Karpas-422 (cell line): ENCODE results near the gene PPFIA2. TPM values are rescaled to one million over a fixed set of nuclear protein-coding genes. Genes with fewer than 3 reads are reported as not detected.

Experiments used
- DNase-seq: peaks from one replicate; pipeline ENCODE4 v3.0.0-alpha.2; 2015
- H2AFZ ChIP-seq: fragments of 200-600 bp; sonication (generic); 2 replicates; pipeline ENCODE4 v1.6.1; 2014; ENCODE audit warnings: antibody characterized with exemption, low read length, mixed read lengths
- H3K27ac ChIP-seq: fragments of 200-600 bp; sonication (generic); 2 replicates; pipeline ENCODE4 v1.5.1; 2014; ENCODE audit warnings: mild to moderate bottlenecking, low read length, moderate library complexity
- H3K27me3 ChIP-seq: fragments of 200-600 bp; sonication (generic); 2 replicates; pipeline ENCODE4 v1.6.1; 2014; ENCODE audit warnings: low read length, mixed read lengths
- H3K36me3 ChIP-seq: fragments of 200-600 bp; sonication (generic); 2 replicates; pipeline ENCODE4 v1.6.1; 2014; ENCODE audit warnings: low read length, mixed read lengths; ENCODE audit not compliant: insufficient read depth
- H3K4me1 ChIP-seq: fragments of 200-600 bp; sonication (generic); 2 replicates; pipeline ENCODE4 v1.6.1; 2014; ENCODE audit warnings: mild to moderate bottlenecking, low read length, mixed read lengths
- H3K4me2 ChIP-seq: fragments of 200-600 bp; sonication (generic); 2 replicates; pipeline ENCODE4 v1.6.1; 2014; ENCODE audit warnings: low read length, low read depth, mild to moderate bottlenecking; ENCODE audit not compliant: poor library complexity, severe bottlenecking
- H3K4me3 ChIP-seq: fragments of 200-600 bp; sonication (generic); 2 replicates; pipeline ENCODE4 v1.5.1; 2014; ENCODE audit warnings: mild to moderate bottlenecking, antibody characterized with exemption, low read length, mixed read lengths
- H3K79me2 ChIP-seq: fragments of 200-600 bp; sonication (generic); 2 replicates; pipeline ENCODE4 v1.6.1; 2014; ENCODE audit warnings: mild to moderate bottlenecking, low read length, mixed read lengths
- H3K9ac ChIP-seq: fragments of 200-600 bp; sonication (generic); 2 replicates; pipeline ENCODE4 v1.6.0; 2014; ENCODE audit warnings: low read length
- H3K9me2 ChIP-seq: fragments of 200-600 bp; sonication (generic), shearing (Covaris generic); replicated peaks from 2 replicates; pipeline ENCODE4 v1.6.0; 2014; ENCODE audit warnings: mild to moderate bottlenecking, low read length, moderate library complexity; ENCODE audit not compliant: insufficient read depth
- H3K9me3 ChIP-seq: fragments of 300-700, 200-600 bp; sonication (generic); 2 replicates; pipeline ENCODE4 v1.6.1; 2014; ENCODE audit warnings: low read length, mixed read lengths
- H4K20me1 ChIP-seq: fragments of 200-600 bp; sonication (generic); 2 replicates; pipeline ENCODE4 v1.6.1; 2014; ENCODE audit warnings: mild to moderate bottlenecking, antibody characterized with exemption, low read length, low read depth; ENCODE audit not compliant: insufficient read depth
- total RNA-seq: library from RNA; depleted of rRNA; stranded (reverse); fragments of >200 nt; shearing (Covaris generic); gene quantifications from 2 replicates; pipeline ENCODE4 v1.2.3, GENCODE V29; 2014; ENCODE audit warnings: low replicate concordance

Gene PPFIA2
- total RNA-seq, 1 experiment from 2014 or later = not detected

- H3K4me2 ChIP-seq = no peak overlapping the region
- H3K79me2 ChIP-seq = no peaks in the 10 kb centered on the region
- no peak overlapping the region for H3K9ac ChIP-seq
- no peak for DNase-seq
- H3K4me1 ChIP-seq = no peaks in the 10 kb centered on the region
- no peak overlapping the region for H3K4me3 ChIP-seq
- no peaks in the 10 kb centered on the region for H4K20me1 ChIP-seq
- no peak overlapping the region for H3K27ac ChIP-seq
- H3K9me2 ChIP-seq = no peaks in the 10 kb centered on the region
- no peaks in the 10 kb centered on the region for H3K36me3 ChIP-seq
- H3K9me3 ChIP-seq = no peaks in the 10 kb centered on the region
- H3K27me3 ChIP-seq = no peaks in the 10 kb centered on the region
- H2AFZ ChIP-seq = no peak overlapping the region
These were observed 388.7 kb downstream of the PPFIA2 start for GRCh38 chr12:81370456-81370855.

GRCh38 chr12:81369175-81369574 is 390.0 kb downstream of the PPFIA2 start:
- H3K9me3 ChIP-seq = no peaks in the 10 kb centered on the region
- H3K9ac ChIP-seq = no peak overlapping the region

GRCh38 chr12:81365284-81365683 is 393.9 kb downstream of the PPFIA2 start:
- Histone ChIP-seq H3K4me1 (no peaks in the 10 kb centered on the region), H3K79me2 (no peaks in the 10 kb centered on the region), H3K27ac (no peak overlapping the region)

More at GRCh38 chr12:81369175-81369574, 390.0 kb downstream of the PPFIA2 start:
- Histone ChIP-seq H3K9me2 (no peaks in the 10 kb centered on the region), H4K20me1 (no peaks in the 10 kb centered on the region), H2AFZ (no peak overlapping the region), H3K36me3 (no peaks in the 10 kb centered on the region), H3K27ac (no peak overlapping the region), H3K4me2 (no peak overlapping the region), H3K4me1 (no peaks in the 10 kb centered on the region), H3K27me3 (no peaks in the 10 kb centered on the region), H3K4me3 (no peak overlapping the region), H3K79me2 (no peaks in the 10 kb centered on the region)
- no peak for DNase-seq

GRCh38 chr12:81360916-81361315 is 398.2 kb downstream of the PPFIA2 start:
- Histone ChIP-seq H3K27me3 (no peaks in the 10 kb centered on the region), H3K9me2 (no peaks in the 10 kb centered on the region), H3K36me3 (no peaks in the 10 kb centered on the region), H2AFZ (no peak overlapping the region), H3K27ac (no peak overlapping the region), H3K4me2 (no peak overlapping the region), H3K9ac (no peak overlapping the region), H3K4me3 (no peak overlapping the region), H3K4me1 (no peaks in the 10 kb centered on the region), H4K20me1 (no peaks in the 10 kb centered on the region), H3K9me3 (no peaks in the 10 kb centered on the region), H3K79me2 (no peaks in the 10 kb centered on the region)
- DNase-seq = no peak

More at GRCh38 chr12:81365284-81365683, 393.9 kb downstream of the PPFIA2 start:
- Histone ChIP-seq H3K4me2 (no peak overlapping the region), H4K20me1 (no peaks in the 10 kb centered on the region), H2AFZ (no peak overlapping the region), H3K27me3 (no peaks in the 10 kb centered on the region), H3K9ac (no peak overlapping the region), H3K36me3 (no peaks in the 10 kb centered on the region), H3K9me2 (no peaks in the 10 kb centered on the region), H3K4me3 (no peak overlapping the region), H3K9me3 (no peaks in the 10 kb centered on the region)
- DNase-seq = no peak

- no peaks in the 10 kb centered on the region for H3K4me1 ChIP-seq
- H3K36me3 ChIP-seq = no peaks in the 10 kb centered on the region
- H3K4me3 ChIP-seq = no peak overlapping the region
- no peak overlapping the region for H3K27ac ChIP-seq
- H4K20me1 ChIP-seq = no peaks in the 10 kb centered on the region
- H3K9me3 ChIP-seq = no peaks in the 10 kb centered on the region
- H3K27me3 ChIP-seq = no peaks in the 10 kb centered on the region
- H3K9me2 ChIP-seq = no peaks in the 10 kb centered on the region
- H3K4me2 ChIP-seq = no peak overlapping the region
- H3K79me2 ChIP-seq = no peaks in the 10 kb centered on the region
- no peak overlapping the region for H2AFZ ChIP-seq
- H3K9ac ChIP-seq = no peak overlapping the region
- DNase-seq = no peak
These were observed 399.4 kb downstream of the PPFIA2 start for GRCh38 chr12:81359736-81360135.

GRCh38 chr12:81354327-81354932 is 404.7 kb downstream of the PPFIA2 start:
- H3K79me2 ChIP-seq = no peaks in the 10 kb centered on the region
- no peaks in the 10 kb centered on the region for H4K20me1 ChIP-seq
- DNase-seq = no peak
- no peaks in the 10 kb centered on the region for H3K27me3 ChIP-seq
- H3K4me2 ChIP-seq = peak overlapping the region; percentile 46
- peak overlapping the region; percentile 32 for H2AFZ ChIP-seq
- no peaks in the 10 kb centered on the region for H3K4me1 ChIP-seq
- no peaks in the 10 kb centered on the region for H3K9me2 ChIP-seq
- H3K4me3 ChIP-seq = peak overlapping the region; percentile 19; the same call in 1 of the 2 replicates
- H3K36me3 ChIP-seq = no peaks in the 10 kb centered on the region
- H3K27ac ChIP-seq = no peak overlapping the region
- 0 out of 2 replicates have a peak overlapping the region, but pooled peaks have one; percentile 11 for H3K9ac ChIP-seq
- no peaks in the 10 kb centered on the region for H3K9me3 ChIP-seq

GRCh38 chr12:81350309-81350708 is 408.8 kb downstream of the PPFIA2 start:
- no peaks in the 10 kb centered on the region for H3K79me2 ChIP-seq
- H3K4me2 ChIP-seq = no peak overlapping the region
- H2AFZ ChIP-seq = no peak overlapping the region
- no peaks in the 10 kb centered on the region for H3K36me3 ChIP-seq
- no peak overlapping the region for H3K9ac ChIP-seq
- H3K9me2 ChIP-seq = no peaks in the 10 kb centered on the region
- H4K20me1 ChIP-seq = no peaks in the 10 kb centered on the region
- H3K4me3 ChIP-seq = no peak overlapping the region
- DNase-seq = no peak
- H3K4me1 ChIP-seq = no peaks in the 10 kb centered on the region
- H3K9me3 ChIP-seq = no peaks in the 10 kb centered on the region
- no peaks in the 10 kb centered on the region for H3K27me3 ChIP-seq
- H3K27ac ChIP-seq = no peak overlapping the region

- H3K79me2 ChIP-seq = no peaks in the 10 kb centered on the region
- no peak overlapping the region for H3K27ac ChIP-seq
- H3K4me2 ChIP-seq = no peak overlapping the region
- H3K9me3 ChIP-seq = no peaks in the 10 kb centered on the region
- no peaks in the 10 kb centered on the region for H3K4me1 ChIP-seq
- no peaks in the 10 kb centered on the region for H4K20me1 ChIP-seq
- no peak overlapping the region for H2AFZ ChIP-seq
- no peaks in the 10 kb centered on the region for H3K9me2 ChIP-seq
- H3K9ac ChIP-seq = no peak overlapping the region
- H3K4me3 ChIP-seq = no peak overlapping the region
- H3K27me3 ChIP-seq = no peaks in the 10 kb centered on the region
- no peaks in the 10 kb centered on the region for H3K36me3 ChIP-seq
- DNase-seq = no peak
These were observed 411.7 kb downstream of the PPFIA2 start for GRCh38 chr12:81347404-81347803.
